Measurements from ENCODE around the gene MAPKAP1. TPM values are rescaled to one million over a fixed set of nuclear protein-coding genes. Genes with fewer than 3 reads are reported as not detected.
A peak's percentile ranks its signal among the peaks of the same experiment; 100 is the strongest.

MAPKAP1 gene
- total and polyA plus RNA-seq, 9 donors = 47.3 to 67.3 (median 59.6) TPM

DNA sequence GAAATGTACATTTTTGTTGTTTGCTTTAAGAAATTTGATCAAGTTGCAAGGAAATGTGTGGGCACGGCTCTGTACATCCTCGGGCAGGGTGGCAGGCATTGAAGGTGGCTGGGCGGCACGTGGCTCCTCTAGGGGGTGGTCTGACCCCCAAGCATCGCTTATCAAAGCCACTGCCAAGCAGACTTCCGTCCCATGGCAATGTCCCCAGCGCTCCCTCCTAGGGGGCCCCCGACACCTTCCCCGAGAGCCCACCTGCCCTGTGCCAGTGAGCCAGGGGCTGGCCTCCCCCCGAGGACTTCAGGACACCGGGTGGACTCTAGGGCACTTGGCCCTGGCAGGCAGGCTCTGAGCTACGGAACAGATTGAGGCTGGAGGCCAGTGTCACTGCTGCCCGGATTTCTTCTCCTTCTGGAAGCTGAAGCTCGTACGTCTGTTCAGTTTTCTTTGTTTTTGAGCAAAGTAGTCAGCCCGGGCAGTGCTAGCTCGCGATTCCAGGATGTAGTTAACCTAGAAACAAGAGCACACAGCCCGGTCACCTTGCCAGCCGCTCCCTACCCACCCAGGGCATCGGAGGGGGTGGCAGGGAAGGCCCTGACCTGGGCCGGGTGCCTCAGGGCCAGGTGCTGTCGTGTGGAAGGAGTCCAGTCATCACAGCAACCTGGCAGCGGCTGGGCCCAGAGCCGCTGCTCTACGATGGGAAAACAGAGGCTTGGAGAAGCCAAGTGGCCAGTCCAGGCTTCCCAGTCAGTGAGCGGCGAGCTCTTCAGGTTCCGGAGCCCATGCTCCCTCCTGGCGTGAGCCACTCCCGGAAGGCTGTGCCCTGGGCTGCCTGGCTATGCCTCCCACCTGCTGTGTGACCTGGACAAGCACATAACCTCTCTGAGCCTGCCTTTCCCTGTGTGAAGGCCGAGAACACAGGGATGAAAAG lies 268.2 kb downstream of the MAPKAP1 start:
- whole genome bisulfite sequencing (ENCODE audit: insufficient coverage) = 87% methylated on average over 30 of the region's 32 CpGs
- Histone ChIP-seq H3K36me3 (ENCODE audit: control insufficient read depth, insufficient read depth, low read length) (peaks cover 21% of the 10 kb centered on the region), H3K4me3 (ENCODE audit: low read length) (no peak overlapping the region), H3K4me1 (ENCODE audit: control insufficient read depth, insufficient read depth, low read length) (peaks cover 17% of the 10 kb centered on the region), H3K27me3 (ENCODE audit: control insufficient read depth, insufficient read depth, low read length) (no peaks in the 10 kb centered on the region), H3K9me3 (replicated peaks; ENCODE audit: control insufficient read depth, low read depth, low read length) (no peaks in the 10 kb centered on the region), H3K27ac (ENCODE audit: low read length) (no peak overlapping the region)
- no peak for DNase-seq

- H3K27me3 ChIP-seq (ENCODE audit: control insufficient read depth, insufficient read depth, low read length) = no peaks in the 10 kb centered on the region
- H3K9me3 ChIP-seq (replicated peaks; ENCODE audit: control insufficient read depth, low read depth, low read length) = no peaks in the 10 kb centered on the region
- no peak overlapping the region for H3K4me3 ChIP-seq (ENCODE audit: low read length)
- H3K36me3 ChIP-seq (ENCODE audit: control insufficient read depth, insufficient read depth, low read length) = peaks cover 17% of the 10 kb centered on the region
- H3K4me1 ChIP-seq (ENCODE audit: control insufficient read depth, insufficient read depth, low read length) = peaks cover 21% of the 10 kb centered on the region
- WGBS (ENCODE audit: insufficient coverage) = 69% methylated on average over 5 of the region's 15 CpGs
- H3K27ac ChIP-seq (ENCODE audit: low read length) = no peak overlapping the region
- peak; percentile 30 for DNase-seq
These were observed 269.2 kb downstream of the MAPKAP1 start for GRCh38 chr9:125437771-125438221.

- H3K9me3 ChIP-seq (replicated peaks; ENCODE audit: control insufficient read depth, low read depth, low read length) = no peaks in the 10 kb centered on the region
- H3K36me3 ChIP-seq (ENCODE audit: control insufficient read depth, insufficient read depth, low read length) = peaks cover 17% of the 10 kb centered on the region
- DNase-seq = no peak
- H3K4me3 ChIP-seq (ENCODE audit: low read length) = no peak overlapping the region
- no peaks in the 10 kb centered on the region for H3K27me3 ChIP-seq (ENCODE audit: control insufficient read depth, insufficient read depth, low read length)
- H3K27ac ChIP-seq (ENCODE audit: low read length) = no peak overlapping the region
- WGBS (ENCODE audit: insufficient coverage) = 89% methylated on average over 16 of the region's 24 CpGs
- peaks cover 21% of the 10 kb centered on the region for H3K4me1 ChIP-seq (ENCODE audit: control insufficient read depth, insufficient read depth, low read length)
These were observed 270.2 kb downstream of the MAPKAP1 start for GRCh38 chr9:125436613-125437443.

GRCh38 chr9:125435776-125436612 lies 271.0 kb downstream of the MAPKAP1 start:
- no peak overlapping the region for H3K4me3 ChIP-seq (ENCODE audit: low read length)
- H3K4me1 ChIP-seq (ENCODE audit: control insufficient read depth, insufficient read depth, low read length) = peaks cover 21% of the 10 kb centered on the region
- 86% methylated on average over 11 of the region's 16 CpGs for WGBS (ENCODE audit: insufficient coverage)
- H3K27me3 ChIP-seq (ENCODE audit: control insufficient read depth, insufficient read depth, low read length) = no peaks in the 10 kb centered on the region
- H3K36me3 ChIP-seq (ENCODE audit: control insufficient read depth, insufficient read depth, low read length) = peaks cover 17% of the 10 kb centered on the region
- DNase-seq = no peak
- H3K27ac ChIP-seq (ENCODE audit: low read length) = no peak overlapping the region
- H3K9me3 ChIP-seq (replicated peaks; ENCODE audit: control insufficient read depth, low read depth, low read length) = no peaks in the 10 kb centered on the region

GRCh38 chr9:125434986-125435775 lies 271.8 kb downstream of the MAPKAP1 start:
- no peaks in the 10 kb centered on the region for H3K27me3 ChIP-seq (ENCODE audit: control insufficient read depth, insufficient read depth, low read length)
- no peak overlapping the region for H3K4me3 ChIP-seq (ENCODE audit: low read length)
- H3K36me3 ChIP-seq (ENCODE audit: control insufficient read depth, insufficient read depth, low read length) = peaks cover 17% of the 10 kb centered on the region
- no peak for DNase-seq
- no peak overlapping the region for H3K27ac ChIP-seq (ENCODE audit: low read length)
- H3K4me1 ChIP-seq (ENCODE audit: control insufficient read depth, insufficient read depth, low read length) = peaks cover 17% of the 10 kb centered on the region
- no peaks in the 10 kb centered on the region for H3K9me3 ChIP-seq (replicated peaks; ENCODE audit: control insufficient read depth, low read depth, low read length)
- 90% methylated on average over 7 of the region's 16 CpGs for WGBS (ENCODE audit: insufficient coverage)

DNA sequence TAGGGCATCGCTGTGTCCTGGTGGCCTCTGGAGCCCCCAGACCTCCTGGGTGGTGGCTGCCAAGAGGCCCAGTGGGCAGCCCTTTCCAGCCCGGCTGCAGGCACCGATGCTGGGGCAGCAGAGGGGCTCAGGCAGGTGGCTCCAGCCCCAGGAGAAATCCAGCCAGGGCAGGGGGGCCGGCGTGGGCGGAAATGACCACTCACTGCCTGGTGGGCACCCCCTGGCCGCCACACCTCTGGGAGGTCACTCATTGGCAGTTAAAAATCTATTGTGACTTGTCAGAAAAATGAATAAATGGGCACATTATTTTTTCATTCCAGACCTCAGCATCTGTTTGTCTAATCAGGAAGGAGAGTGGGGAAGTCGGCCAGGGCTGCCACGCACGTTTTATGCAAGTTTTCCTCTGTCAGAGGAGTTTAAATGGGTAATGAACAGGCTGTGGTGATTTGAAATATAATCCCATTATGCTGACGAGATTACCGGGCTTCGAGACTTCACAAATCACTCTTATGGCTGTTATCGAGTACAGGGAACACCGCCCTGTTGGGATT lies 273.5 kb downstream of the MAPKAP1 start:
- 20% methylated on average over 8 of the region's 15 CpGs for WGBS (ENCODE audit: insufficient coverage)
- peak; percentile 83 for DNase-seq

GRCh38 chr9:125432715-125433385 lies 274.2 kb downstream of the MAPKAP1 start:
- WGBS (ENCODE audit: insufficient coverage) = 74% methylated on average over 4 of the region's 14 CpGs
- H3K4me3 ChIP-seq (ENCODE audit: low read length) = no peak overlapping the region
- peaks cover 6% of the 10 kb centered on the region for H3K36me3 ChIP-seq (ENCODE audit: control insufficient read depth, insufficient read depth, low read length)
- DNase-seq = no peak
- no peaks in the 10 kb centered on the region for H3K27me3 ChIP-seq (ENCODE audit: control insufficient read depth, insufficient read depth, low read length)
- H3K27ac ChIP-seq (ENCODE audit: low read length) = no peak overlapping the region
- peaks cover 15% of the 10 kb centered on the region for H3K4me1 ChIP-seq (ENCODE audit: control insufficient read depth, insufficient read depth, low read length)
- H3K9me3 ChIP-seq (replicated peaks; ENCODE audit: control insufficient read depth, low read depth, low read length) = no peaks in the 10 kb centered on the region

More for the DNA sequence above, 273.5 kb downstream of the MAPKAP1 start:
- Histone ChIP-seq H3K27me3 (ENCODE audit: control insufficient read depth, insufficient read depth, low read length) (no peaks in the 10 kb centered on the region), H3K4me3 (ENCODE audit: low read length) (no peak overlapping the region), H3K27ac (ENCODE audit: low read length) (no peak overlapping the region), H3K36me3 (ENCODE audit: control insufficient read depth, insufficient read depth, low read length) (peaks cover 6% of the 10 kb centered on the region), H3K9me3 (replicated peaks; ENCODE audit: control insufficient read depth, low read depth, low read length) (no peaks in the 10 kb centered on the region), H3K4me1 (ENCODE audit: control insufficient read depth, insufficient read depth, low read length) (peaks cover 14% of the 10 kb centered on the region)

DNA sequence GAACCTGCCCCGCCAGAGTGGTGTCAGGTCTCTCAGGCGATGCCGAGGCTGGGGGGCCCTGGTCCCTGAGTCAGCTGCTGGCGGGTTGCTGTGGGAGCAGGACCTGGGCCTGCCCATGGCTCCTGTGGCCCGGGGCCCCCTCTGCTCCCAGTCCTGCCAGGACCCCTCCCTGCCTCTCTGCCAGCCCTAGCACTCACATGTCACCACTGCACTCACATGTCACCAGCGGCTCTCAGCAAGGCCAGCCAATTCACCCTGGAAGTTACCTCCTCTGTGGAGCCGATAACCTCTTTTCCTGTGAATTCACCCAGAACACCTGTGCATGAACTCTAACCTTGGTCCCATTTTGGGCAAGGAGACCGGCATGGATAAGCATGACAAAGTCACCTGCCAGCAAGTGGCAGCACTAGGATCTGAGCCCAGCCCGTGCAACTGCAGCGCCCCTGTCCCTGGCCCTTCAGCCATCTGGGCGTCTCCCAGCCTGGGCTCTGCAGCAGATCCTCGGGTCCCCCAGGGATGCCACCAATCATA lies 275.2 kb downstream of the MAPKAP1 start:
- 62% methylated on average over 11 of the region's 12 CpGs for WGBS (ENCODE audit: insufficient coverage)
- Histone ChIP-seq H3K27ac (ENCODE audit: low read length) (no peak overlapping the region), H3K36me3 (ENCODE audit: control insufficient read depth, insufficient read depth, low read length) (peaks cover under 1% of the 10 kb centered on the region), H3K9me3 (replicated peaks; ENCODE audit: control insufficient read depth, low read depth, low read length) (no peaks in the 10 kb centered on the region), H3K4me1 (ENCODE audit: control insufficient read depth, insufficient read depth, low read length) (peaks cover 15% of the 10 kb centered on the region), H3K4me3 (ENCODE audit: low read length) (no peak overlapping the region), H3K27me3 (ENCODE audit: control insufficient read depth, insufficient read depth, low read length) (no peaks in the 10 kb centered on the region)
- no peak for DNase-seq
